ENCODE data around the gene MLLT11.

DNA sequence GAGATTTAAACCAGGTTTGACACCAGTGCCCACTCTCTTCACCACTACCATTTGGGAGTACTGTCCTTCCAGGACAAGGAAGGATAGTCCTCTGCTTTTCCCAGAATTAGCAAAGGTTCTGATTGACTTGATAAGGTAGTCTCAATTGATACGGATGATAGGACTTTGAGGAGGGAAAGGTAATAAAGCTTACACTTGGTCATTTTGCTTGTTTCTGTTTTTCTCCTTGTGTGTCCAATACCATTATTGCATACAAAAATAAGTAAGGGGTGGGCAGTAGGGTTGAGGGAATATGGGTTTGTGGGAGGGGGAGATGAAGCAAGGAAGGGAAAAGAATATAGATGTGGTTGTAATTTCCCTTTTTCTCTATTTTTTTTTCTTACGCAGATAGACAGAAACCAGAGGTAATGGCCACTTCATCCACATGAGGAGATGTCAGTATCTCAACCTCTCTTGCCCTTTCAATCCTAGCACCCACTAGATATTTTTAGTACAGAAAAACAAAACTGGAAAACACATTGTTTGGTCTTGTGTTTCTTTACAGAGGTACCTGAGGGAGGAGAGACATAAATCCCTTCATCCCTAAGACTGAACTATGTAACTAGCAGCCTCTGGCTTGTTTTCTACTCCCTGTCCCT lies 10.0 kb upstream of the MLLT11 start:
- TF ChIP-seq, protein P1, sequence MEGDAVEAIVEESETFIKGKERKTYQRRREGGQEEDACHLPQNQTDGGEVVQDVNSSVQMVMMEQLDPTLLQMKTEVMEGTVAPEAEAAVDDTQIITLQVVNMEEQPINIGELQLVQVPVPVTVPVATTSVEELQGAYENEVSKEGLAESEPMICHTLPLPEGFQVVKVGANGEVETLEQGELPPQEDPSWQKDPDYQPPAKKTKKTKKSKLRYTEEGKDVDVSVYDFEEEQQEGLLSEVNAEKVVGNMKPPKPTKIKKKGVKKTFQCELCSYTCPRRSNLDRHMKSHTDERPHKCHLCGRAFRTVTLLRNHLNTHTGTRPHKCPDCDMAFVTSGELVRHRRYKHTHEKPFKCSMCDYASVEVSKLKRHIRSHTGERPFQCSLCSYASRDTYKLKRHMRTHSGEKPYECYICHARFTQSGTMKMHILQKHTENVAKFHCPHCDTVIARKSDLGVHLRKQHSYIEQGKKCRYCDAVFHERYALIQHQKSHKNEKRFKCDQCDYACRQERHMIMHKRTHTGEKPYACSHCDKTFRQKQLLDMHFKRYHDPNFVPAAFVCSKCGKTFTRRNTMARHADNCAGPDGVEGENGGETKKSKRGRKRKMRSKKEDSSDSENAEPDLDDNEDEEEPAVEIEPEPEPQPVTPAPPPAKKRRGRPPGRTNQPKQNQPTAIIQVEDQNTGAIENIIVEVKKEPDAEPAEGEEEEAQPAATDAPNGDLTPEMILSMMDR (IDR thresholded peaks at IDR 0.05; ENCODE audit: low read depth, low read length): no peak
- no peak for TF ChIP-seq POLR2A (IDR thresholded peaks at IDR 0.05; ENCODE audit: extremely low read depth, insufficient read length)
- TF ChIP-seq, protein P2, sequence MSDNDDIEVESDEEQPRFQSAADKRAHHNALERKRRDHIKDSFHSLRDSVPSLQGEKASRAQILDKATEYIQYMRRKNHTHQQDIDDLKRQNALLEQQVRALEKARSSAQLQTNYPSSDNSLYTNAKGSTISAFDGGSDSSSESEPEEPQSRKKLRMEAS (IDR thresholded peaks at IDR 0.05; ENCODE audit: low read depth, low read length): no peak
- TF ChIP-seq MYC (IDR thresholded peaks at IDR 0.05; ENCODE audit: low read depth, low read length): no peak
